Measurements from ENCODE around the gene KCNJ12.

DNA sequence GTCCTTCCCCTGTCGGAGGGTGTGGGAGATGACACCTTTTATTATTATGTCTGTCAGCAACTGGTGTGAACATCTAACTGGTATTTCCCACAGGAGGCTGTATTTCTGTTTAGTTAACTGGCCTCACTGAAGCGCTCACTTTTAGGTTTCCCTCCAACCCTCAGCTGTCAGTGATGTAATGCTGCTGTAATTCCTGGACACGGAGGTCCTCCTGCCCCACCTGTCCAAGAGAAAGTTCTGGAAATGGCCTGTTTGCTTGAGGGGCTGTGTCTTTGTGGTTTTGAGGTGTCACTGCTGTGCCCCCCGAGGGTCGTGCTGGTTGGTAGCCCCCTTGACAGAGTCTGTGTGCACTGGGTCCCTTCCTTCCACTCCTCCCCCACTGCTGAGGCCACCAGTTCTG, 11.5 kb downstream of the KCNJ12 start:
- TF ChIP-seq, protein P1, sequence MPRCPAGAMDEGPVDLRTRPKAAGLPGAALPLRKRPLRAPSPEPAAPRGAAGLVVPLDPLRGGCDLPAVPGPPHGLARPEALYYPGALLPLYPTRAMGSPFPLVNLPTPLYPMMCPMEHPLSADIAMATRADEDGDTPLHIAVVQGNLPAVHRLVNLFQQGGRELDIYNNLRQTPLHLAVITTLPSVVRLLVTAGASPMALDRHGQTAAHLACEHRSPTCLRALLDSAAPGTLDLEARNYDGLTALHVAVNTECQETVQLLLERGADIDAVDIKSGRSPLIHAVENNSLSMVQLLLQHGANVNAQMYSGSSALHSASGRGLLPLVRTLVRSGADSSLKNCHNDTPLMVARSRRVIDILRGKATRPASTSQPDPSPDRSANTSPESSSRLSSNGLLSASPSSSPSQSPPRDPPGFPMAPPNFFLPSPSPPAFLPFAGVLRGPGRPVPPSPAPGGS (IDR thresholded peaks at IDR 0.05), result no peak
- TF ChIP-seq, protein P2, sequence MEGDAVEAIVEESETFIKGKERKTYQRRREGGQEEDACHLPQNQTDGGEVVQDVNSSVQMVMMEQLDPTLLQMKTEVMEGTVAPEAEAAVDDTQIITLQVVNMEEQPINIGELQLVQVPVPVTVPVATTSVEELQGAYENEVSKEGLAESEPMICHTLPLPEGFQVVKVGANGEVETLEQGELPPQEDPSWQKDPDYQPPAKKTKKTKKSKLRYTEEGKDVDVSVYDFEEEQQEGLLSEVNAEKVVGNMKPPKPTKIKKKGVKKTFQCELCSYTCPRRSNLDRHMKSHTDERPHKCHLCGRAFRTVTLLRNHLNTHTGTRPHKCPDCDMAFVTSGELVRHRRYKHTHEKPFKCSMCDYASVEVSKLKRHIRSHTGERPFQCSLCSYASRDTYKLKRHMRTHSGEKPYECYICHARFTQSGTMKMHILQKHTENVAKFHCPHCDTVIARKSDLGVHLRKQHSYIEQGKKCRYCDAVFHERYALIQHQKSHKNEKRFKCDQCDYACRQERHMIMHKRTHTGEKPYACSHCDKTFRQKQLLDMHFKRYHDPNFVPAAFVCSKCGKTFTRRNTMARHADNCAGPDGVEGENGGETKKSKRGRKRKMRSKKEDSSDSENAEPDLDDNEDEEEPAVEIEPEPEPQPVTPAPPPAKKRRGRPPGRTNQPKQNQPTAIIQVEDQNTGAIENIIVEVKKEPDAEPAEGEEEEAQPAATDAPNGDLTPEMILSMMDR (IDR thresholded peaks at IDR 0.05), result no peak
- TF ChIP-seq POLR2A (IDR thresholded peaks at IDR 0.05; ENCODE audit: low read length) (no peak), SREBF2 (IDR thresholded peaks at IDR 0.05) (no peak), JUN (IDR thresholded peaks at IDR 0.05) (no peak), MYC (IDR thresholded peaks at IDR 0.05; ENCODE audit: borderline replicate concordance, low read length) (no peak), CEBPB (IDR thresholded peaks at IDR 0.05) (no peak)

Data from A549 (cell line).